CD4-positive, CD25-positive, alpha-beta regulatory T cell (primary cell): ENCODE results near the gene BTBD19. TPM values are rescaled to one million over a fixed set of nuclear protein-coding genes. Genes with fewer than 3 reads are reported as not detected.

Experiments
- ATAC-seq, 2 donors: fragments of 150-1000 bp; cut with Tn5 transposase; one replicate each; pipeline ENCODE4 v1.10.0; 2021; ENCODE audit warnings: low read depth in 2 of 2, moderate number of reproducible peaks in 2 of 2, moderate library complexity in 1 of 2
- DNase-seq, 3 donors: peaks; one replicate each; pipeline versions ENCODE4 v3.0.0 to v3.0.0-alpha.2; 2012 to 2022; ENCODE audit warnings: mixed read lengths in 1 of 3
- H3K27ac ChIP-seq: one replicate; pipeline ENCODE4 v1.7.0; 2013; ENCODE audit warnings: mild to moderate bottlenecking, low read length; ENCODE audit not compliant: insufficient read depth, poor library complexity, severe bottlenecking
- H3K27me3 ChIP-seq: one replicate; pipeline ENCODE4 v1.7.0; 2013; ENCODE audit warnings: low read length; ENCODE audit not compliant: control insufficient read depth, insufficient read depth
- H3K36me3 ChIP-seq: one replicate; pipeline ENCODE4 v1.7.0; 2013; ENCODE audit warnings: mild to moderate bottlenecking, low read length, moderate library complexity; ENCODE audit not compliant: control insufficient read depth, insufficient read depth
- H3K4me1 ChIP-seq: 2 replicates; pipeline ENCODE4 v1.7.0; 2013; ENCODE audit warnings: mild to moderate bottlenecking, low read length; ENCODE audit not compliant: insufficient read depth, control insufficient read depth, poor library complexity, severe bottlenecking
- H3K4me3 ChIP-seq: one replicate; pipeline ENCODE4 v1.7.0; 2013; ENCODE audit warnings: low read depth, mild to moderate bottlenecking, low read length, moderate library complexity
- H3K9me3 ChIP-seq, 2 experiments: 1 replicate in 1 of 2; 2 replicates in 1 of 2; pipeline ENCODE4 v1.7.0; 2013; ENCODE audit warnings: low read length in 2 of 2, mild to moderate bottlenecking in 1 of 2, moderate library complexity in 1 of 2; ENCODE audit not compliant: control insufficient read depth in 2 of 2
- H3K27ac Mint-ChIP-seq, 3 donors: one replicate each; pipeline ENCODE4 v1.8.0; 2020 to 2022; ENCODE audit warnings: mild to moderate bottlenecking in 3 of 3, mixed read lengths in 3 of 3, moderate library complexity in 2 of 3
- H3K27me3 Mint-ChIP-seq: one replicate; pipeline ENCODE4 v1.8.0; 2022; ENCODE audit warnings: mild to moderate bottlenecking, mixed read lengths
- H3K36me3 Mint-ChIP-seq: one replicate; pipeline ENCODE4 v1.8.0; 2020; ENCODE audit warnings: mixed read lengths
- H3K4me1 Mint-ChIP-seq, 4 donors: one replicate each; pipeline ENCODE4 v1.8.0; 2020 to 2022; ENCODE audit warnings: mixed read lengths in 4 of 4, mild to moderate bottlenecking in 1 of 4
- H3K4me3 Mint-ChIP-seq, 4 donors: one replicate each; pipeline ENCODE4 v1.8.0; 2020 to 2022; ENCODE audit warnings: mild to moderate bottlenecking in 4 of 4, mixed read lengths in 4 of 4, moderate library complexity in 3 of 4
- H3K9me3 Mint-ChIP-seq, 7 donors: one replicate each; pipeline ENCODE4 v1.8.0; 2020 to 2022; ENCODE audit warnings: mixed read lengths in 7 of 7, mild to moderate bottlenecking in 3 of 7, moderate library complexity in 2 of 7
- polyA plus RNA-seq, 4 donors: library from polyadenylated mRNA; unstranded; fragments of 300-500 nt; fragmentation: Illumina TruSeq; gene quantifications; one replicate each; pipeline ENCODE4 v1.2.3, GENCODE V29; 2021
- total RNA-seq: library from RNA; stranded (reverse); gene quantifications from one replicate; pipeline ENCODE4 v1.2.3, GENCODE V29; 2022

Gene BTBD19
- total and polyA plus RNA-seq, 5 donors from 2014 or later: 0.31 to 45.4 (median 0.87) TPM; not detected in 2

DNA sequence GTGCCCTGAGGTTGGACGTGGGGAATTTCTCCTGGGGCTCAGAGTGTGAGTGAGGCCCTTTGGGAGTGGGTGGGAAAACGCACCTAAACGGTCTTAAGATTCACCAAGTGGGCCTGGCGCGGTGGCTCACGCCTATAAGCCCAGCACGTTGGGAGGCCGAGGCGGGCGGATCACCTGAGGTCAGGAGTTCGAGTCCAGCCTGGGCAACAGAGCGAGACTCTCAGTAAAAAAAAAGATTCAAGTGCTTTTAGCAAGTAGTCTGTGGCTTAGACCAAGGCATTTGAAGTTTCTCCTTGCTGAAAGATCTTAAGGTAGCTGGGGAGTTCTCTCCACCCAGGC is 31.6 kb upstream of the BTBD19 start:
- H3K9me3 Mint-ChIP-seq: no peaks in the 10 kb centered on the region
- H3K36me3 ChIP-seq: peaks cover 43% of the 10 kb centered on the region
- H3K4me3 Mint-ChIP-seq: peak overlapping the region; percentile 88 to 96 (median 94)
- peak overlapping the region; percentile 89 for H3K27ac ChIP-seq
- peaks cover 6 to 48% (median 28%) of the 10 kb centered on the region in 4 donors for H3K4me1 Mint-ChIP-seq
- DNase-seq (no peak), ATAC-seq (no peak)
- no peaks in the 10 kb centered on the region for H3K27me3 Mint-ChIP-seq
- H3K4me3 ChIP-seq: peak overlapping the region; percentile 76
- peaks cover 43% of the 10 kb centered on the region for H3K36me3 Mint-ChIP-seq
- peaks cover 30% of the 10 kb centered on the region for H3K4me1 ChIP-seq
- no peaks in the 10 kb centered on the region for H3K27me3 ChIP-seq
- no peaks in the 10 kb centered on the region for H3K9me3 ChIP-seq
- H3K27ac Mint-ChIP-seq: peak overlapping the region; percentile 91 to 99 (median 98)

DNA sequence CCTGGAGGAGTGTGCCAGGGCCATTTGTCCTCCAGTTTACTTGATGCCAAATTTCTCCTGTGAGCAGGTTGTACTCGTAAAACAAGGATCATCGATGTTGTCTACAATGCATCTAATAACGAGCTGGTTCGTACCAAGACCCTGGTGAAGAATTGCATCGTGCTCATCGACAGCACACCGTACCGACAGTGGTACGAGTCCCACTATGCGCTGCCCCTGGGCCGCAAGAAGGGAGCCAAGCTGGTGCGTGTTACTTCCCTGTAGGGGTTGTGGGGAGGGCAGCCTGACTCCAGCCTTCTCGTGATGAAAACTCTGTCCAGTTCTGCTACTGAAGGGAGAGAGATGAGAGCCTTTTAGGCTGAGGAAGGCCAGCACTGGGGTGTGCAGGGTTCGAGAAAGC is 30.8 kb upstream of the BTBD19 start:
- ATAC-seq: no peak
- Mint-ChIP-seq H3K27me3 (no peaks in the 10 kb centered on the region), H3K27ac (peak overlapping the region; percentile 86 to 99 (median 91)), H3K4me1 (peaks cover 5 to 48% (median 28%) of the 10 kb centered on the region in 4 donors), H3K9me3 (no peaks in the 10 kb centered on the region), H3K4me3 (peak overlapping the region; percentile 88 to 96 (median 92)), H3K36me3 (peaks cover 44% of the 10 kb centered on the region)
- Histone ChIP-seq H3K4me1 (peaks cover 30% of the 10 kb centered on the region), H3K36me3 (peaks cover 43% of the 10 kb centered on the region), H3K9me3 (no peaks in the 10 kb centered on the region), H3K27ac (peak overlapping the region; percentile 89), H3K27me3 (no peaks in the 10 kb centered on the region), H3K4me3 (no peak overlapping the region)
- no peak for DNase-seq

DNA sequence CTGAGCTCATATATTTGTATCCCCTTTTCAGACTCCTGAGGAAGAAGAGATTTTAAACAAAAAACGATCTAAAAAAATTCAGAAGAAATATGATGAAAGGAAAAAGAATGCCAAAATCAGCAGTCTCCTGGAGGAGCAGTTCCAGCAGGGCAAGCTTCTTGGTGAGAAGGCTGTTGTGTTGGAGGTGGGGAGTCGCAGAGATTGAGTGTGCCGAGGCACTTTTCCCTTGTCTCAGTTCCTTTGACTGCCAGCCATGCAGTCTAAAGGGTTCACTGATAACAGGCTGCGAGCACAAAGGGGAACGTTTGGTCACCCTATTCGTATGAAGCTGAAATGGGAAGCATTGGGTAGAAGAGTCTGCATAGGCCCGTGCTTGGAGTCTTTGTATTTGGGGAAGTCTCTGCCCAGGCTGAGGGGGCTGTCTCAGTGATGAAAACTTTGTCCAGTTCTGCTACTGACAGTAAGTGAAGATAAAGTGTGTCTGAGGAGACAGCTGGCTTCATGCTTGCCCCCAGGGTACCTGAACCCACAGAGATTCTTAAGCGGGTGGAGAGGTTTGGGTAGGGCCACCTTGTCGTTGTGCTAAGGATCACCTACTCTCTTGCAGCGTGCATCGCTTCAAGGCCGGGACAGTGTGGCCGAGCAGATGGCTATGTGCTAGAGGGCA is 30.2 kb upstream of the BTBD19 start:
- Histone ChIP-seq H3K4me3 (no peak overlapping the region), H3K9me3 (no peaks in the 10 kb centered on the region), H3K36me3 (peaks cover 43% of the 10 kb centered on the region), H3K27ac (peak overlapping the region; percentile 89), H3K4me1 (peaks cover 30% of the 10 kb centered on the region), H3K27me3 (no peaks in the 10 kb centered on the region)
- H3K27ac Mint-ChIP-seq: peak overlapping the region; percentile 86 to 99 (median 91)
- DNase-seq (no peak), ATAC-seq (no peak)
- H3K4me3 Mint-ChIP-seq: peak overlapping the region; percentile 23 to 91 (median 56)
- no peaks in the 10 kb centered on the region for H3K27me3 Mint-ChIP-seq
- H3K4me1 Mint-ChIP-seq: peaks cover 0 to 50% (median 29%) of the 10 kb centered on the region in 4 donors
- H3K36me3 Mint-ChIP-seq: peaks cover 44% of the 10 kb centered on the region
- no peaks in the 10 kb centered on the region for H3K9me3 Mint-ChIP-seq

DNA sequence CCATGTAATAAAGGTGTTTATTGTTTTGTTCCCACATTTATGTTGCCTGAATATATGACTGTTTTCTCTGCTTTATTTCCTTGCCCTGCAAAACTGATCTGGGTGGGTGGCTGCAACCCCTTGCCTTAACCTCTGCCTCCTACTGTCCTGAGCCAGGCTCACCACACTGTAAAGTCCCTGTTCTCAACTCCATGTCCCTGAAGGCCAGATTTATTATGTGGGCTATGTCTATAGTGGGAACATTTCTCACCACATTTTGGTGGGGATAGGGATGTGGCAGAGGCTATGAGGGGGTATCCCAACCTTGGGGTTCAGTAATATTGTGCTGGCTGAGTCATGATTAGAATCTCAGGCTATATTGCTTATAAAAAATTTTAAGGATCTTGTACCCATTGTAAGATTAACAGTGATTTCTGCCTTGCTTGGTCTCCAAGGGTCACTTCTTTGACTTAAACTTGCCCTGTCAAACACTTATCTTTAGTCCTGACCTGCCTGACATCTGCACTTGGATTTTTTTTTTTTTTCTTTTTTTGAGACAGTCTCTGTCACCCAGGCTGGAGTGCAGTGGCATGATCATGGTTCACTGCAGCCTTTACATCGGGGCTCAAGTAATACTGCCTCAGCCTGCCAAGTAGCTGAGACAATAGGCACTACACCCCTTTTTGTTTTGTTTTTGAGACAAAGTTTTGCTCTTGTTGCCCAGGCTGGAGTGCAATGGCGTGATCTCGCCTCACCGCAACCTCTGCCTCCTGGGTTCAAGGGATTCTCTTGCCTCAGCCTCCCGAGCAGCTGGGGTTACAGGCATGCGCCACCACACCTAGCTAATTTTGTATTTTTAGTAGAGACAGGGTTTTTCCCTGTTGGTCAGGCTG is 29.4 kb upstream of the BTBD19 start:
- peak overlapping the region in 2 of 3 donors; percentile 21 to 91 for H3K27ac Mint-ChIP-seq
- H3K9me3 ChIP-seq: no peaks in the 10 kb centered on the region
- peaks cover 43% of the 10 kb centered on the region for H3K36me3 ChIP-seq
- H3K4me3 ChIP-seq: no peak overlapping the region
- no peaks in the 10 kb centered on the region for H3K27me3 ChIP-seq
- H3K4me3 Mint-ChIP-seq: peak overlapping the region in 2 of 4 donors; percentile 1 to 88
- peaks cover 44% of the 10 kb centered on the region for H3K36me3 Mint-ChIP-seq
- H3K9me3 Mint-ChIP-seq: no peaks in the 10 kb centered on the region
- DNase-seq (no peak), ATAC-seq (no peak)
- peaks cover 0 to 57% (median 37%) of the 10 kb centered on the region in 4 donors for H3K4me1 Mint-ChIP-seq
- H3K27ac ChIP-seq: peak overlapping the region; percentile 89
- H3K27me3 Mint-ChIP-seq: no peaks in the 10 kb centered on the region
- H3K4me1 ChIP-seq: peaks cover 37% of the 10 kb centered on the region

DNA sequence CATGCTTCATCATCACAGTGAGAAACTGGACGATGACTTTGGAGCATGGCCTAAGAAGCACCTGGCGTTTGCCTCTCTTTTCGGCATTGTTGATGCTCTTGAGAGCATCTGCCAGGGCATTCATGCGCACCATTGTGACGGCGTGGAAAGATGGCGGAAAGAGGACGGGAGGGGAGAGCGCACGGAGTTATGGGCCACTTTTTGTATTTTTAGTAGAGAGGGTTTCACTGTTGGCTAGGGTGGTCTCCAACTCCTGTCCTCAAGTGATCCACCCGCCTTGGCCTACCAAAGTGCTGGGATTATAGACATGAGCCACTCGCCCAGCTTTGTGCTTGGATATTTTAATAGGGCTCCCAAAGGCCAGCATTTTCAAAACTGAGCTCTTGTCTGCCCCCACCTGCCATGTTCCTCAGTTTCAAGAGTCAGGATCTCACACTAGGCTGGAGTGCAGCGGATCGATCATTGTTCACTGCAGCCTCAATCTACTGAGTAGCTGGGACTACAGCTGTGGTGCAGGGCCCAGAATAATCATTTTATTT is 27.7 kb upstream of the BTBD19 start:
- H3K4me1 Mint-ChIP-seq: peaks cover 4 to 59% (median 42%) of the 10 kb centered on the region in 4 donors
- no peaks in the 10 kb centered on the region for H3K27me3 Mint-ChIP-seq
- H3K4me3 Mint-ChIP-seq: peak overlapping the region in 1 of 4 donors; percentile 64
- Histone ChIP-seq H3K9me3 (no peaks in the 10 kb centered on the region), H3K27ac (no peak overlapping the region), H3K4me3 (no peak overlapping the region), H3K36me3 (peaks cover 43% of the 10 kb centered on the region), H3K27me3 (no peaks in the 10 kb centered on the region), H3K4me1 (peaks cover 46% of the 10 kb centered on the region)
- ATAC-seq (no peak), DNase-seq (no peak)
- peak overlapping the region in 1 of 3 donors; percentile 32 for H3K27ac Mint-ChIP-seq
- H3K36me3 Mint-ChIP-seq: peaks cover 44% of the 10 kb centered on the region
- H3K9me3 Mint-ChIP-seq: no peaks in the 10 kb centered on the region

DNA sequence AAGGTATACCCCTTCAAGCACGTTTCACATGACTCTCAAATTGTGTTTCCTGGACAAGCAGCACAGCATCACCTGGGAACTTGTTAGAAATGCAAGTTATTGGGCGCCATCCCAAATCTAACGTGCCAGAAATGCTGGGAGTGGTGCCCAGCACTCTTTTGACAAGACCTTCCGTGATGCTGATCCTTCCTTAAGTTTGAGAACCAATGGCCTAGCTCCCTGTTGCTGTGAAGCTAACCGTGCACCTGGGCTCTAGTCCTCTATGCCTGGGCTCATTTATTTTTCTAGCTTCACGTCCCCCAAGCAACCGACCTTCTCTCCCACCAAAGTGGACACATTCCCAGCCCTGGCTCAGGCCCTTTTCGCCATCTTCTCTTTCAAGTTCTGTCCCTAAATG is 24.6 kb upstream of the BTBD19 start:
- H3K27ac Mint-ChIP-seq: peak overlapping the region; percentile 56 to 88 (median 83)
- ATAC-seq (no peak), DNase-seq (no peak)
- Histone ChIP-seq H3K4me3 (peak overlapping the region; percentile 57), H3K4me1 (peaks cover 34% of the 10 kb centered on the region), H3K36me3 (peaks cover 23% of the 10 kb centered on the region), H3K27ac (peak overlapping the region; percentile 36), H3K9me3 (no peaks in the 10 kb centered on the region), H3K27me3 (no peaks in the 10 kb centered on the region)
- peak overlapping the region; percentile 47 to 80 (median 74) for H3K4me3 Mint-ChIP-seq
- H3K27me3 Mint-ChIP-seq: no peaks in the 10 kb centered on the region
- H3K4me1 Mint-ChIP-seq: peaks cover 4 to 38% (median 27%) of the 10 kb centered on the region in 4 donors
- peaks cover 24% of the 10 kb centered on the region for H3K36me3 Mint-ChIP-seq
- H3K9me3 Mint-ChIP-seq: no peaks in the 10 kb centered on the region

DNA sequence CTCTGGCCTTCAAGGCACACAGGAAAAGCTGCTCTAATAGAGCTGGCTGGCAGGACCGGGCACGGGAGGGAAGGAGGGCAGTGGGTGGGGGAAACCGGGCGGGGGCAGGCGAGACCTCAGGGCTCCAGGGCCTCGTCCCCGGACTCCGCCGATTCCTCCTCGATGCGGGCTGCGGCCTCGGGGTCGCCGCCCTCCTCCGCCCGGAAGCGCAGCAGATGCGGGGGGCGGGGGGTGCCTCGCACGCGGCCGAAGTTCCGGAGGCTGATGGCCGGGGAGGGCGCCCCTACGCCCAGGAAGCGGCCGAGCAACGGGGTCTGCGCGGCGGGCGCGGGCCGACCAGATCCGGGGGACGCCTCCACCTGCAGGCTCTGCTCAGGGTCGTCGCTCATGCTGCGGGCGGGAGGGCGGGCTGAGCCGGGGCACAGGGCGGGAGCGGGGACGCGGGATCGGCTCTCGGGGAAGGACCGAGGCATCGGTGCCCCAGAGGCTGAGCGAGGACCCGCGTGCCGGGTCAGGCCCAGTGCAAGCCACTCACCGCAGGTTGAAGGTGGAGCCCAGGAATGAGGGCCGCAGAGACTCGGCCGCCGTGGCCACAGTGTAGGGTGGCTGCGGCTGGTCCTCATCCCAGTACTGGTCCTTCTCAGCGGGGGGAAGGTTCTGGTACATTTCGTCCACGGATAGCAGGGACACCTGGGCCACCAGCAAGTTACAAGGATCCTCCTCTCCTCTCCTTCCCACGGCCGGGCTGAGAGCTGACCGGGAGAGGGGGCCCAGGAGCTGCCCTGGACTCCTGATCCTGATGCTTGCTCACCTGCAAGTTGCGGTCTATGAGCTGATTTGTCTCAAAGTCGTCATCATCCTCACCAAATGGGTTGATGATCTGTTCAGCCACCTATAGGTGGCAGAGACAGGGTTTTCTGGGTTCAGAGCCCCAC is 24.0 kb upstream of the BTBD19 start:
- peaks cover 19% of the 10 kb centered on the region for H3K36me3 Mint-ChIP-seq
- Histone ChIP-seq H3K4me1 (peaks cover 34% of the 10 kb centered on the region), H3K27ac (peak overlapping the region; percentile 36), H3K4me3 (peak overlapping the region; percentile 57), H3K9me3 (no peaks in the 10 kb centered on the region), H3K36me3 (peaks cover 17% of the 10 kb centered on the region), H3K27me3 (no peaks in the 10 kb centered on the region)
- ATAC-seq (peak; percentile 7 to 32), DNase-seq (peak in 2 of 3 donors; percentile 35 to 59)
- H3K27me3 Mint-ChIP-seq: no peaks in the 10 kb centered on the region
- no peaks in the 10 kb centered on the region for H3K9me3 Mint-ChIP-seq
- H3K4me1 Mint-ChIP-seq: peaks cover 4 to 36% (median 25%) of the 10 kb centered on the region in 4 donors
- peak overlapping the region; percentile 84 to 88 (median 85) for H3K4me3 Mint-ChIP-seq
- H3K27ac Mint-ChIP-seq: peak overlapping the region; percentile 56 to 88 (median 84)
